ENCODE data around the gene LHFPL2.
"Not testable (repeated sequence)": the region's sequence is repeated elsewhere in the genome, so short reads cannot be mapped to it uniquely, and the experiment has no call there.

The LHFPL2 gene, protein sequence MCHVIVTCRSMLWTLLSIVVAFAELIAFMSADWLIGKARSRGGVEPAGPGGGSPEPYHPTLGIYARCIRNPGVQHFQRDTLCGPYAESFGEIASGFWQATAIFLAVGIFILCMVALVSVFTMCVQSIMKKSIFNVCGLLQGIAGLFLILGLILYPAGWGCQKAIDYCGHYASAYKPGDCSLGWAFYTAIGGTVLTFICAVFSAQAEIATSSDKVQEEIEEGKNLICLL

DNA sequence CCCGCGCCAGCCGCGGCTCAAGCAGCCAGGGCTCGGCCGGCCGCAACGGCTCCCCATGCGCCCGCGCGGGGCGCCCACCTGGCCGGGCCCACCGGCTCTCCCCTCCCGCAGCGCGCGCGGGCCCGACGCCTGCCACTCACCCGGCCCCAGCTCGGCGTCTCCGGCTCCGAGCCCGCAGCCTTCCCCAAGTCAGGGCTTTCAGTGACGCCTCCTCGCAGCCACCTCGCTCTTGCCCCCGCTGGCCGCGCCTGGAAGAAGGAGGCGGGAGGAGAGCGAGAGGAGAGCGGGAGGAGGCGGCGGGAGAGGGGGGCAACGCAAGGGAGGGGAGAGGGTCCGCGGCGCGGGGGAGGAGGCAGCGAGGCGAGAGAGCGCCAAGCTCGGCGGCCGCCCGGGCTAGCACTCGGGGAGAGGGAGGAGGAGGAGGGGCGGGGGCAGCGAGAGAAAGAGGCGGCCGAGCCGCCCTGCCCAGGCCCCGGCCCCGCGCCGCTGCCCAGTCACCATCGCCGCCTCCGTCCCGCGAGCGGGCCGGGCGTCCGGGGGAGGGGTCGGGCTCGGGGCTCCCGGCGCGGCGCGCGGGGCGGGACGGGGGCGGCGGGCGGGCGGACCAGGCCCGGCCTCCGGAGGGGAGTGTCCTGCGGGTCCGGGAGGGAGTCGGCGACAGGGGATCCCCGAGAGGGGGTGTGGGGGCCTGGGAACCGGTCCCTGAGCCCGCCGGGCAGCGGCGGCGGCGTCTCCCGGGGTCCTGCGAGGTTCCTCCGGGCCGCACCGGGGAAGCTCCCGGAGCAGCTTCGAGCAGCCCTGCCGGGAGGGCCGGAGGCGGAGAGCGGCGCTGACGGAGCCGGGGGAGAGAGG lies at the start of gene LHFPL2:
TSS of gene LHFPL2 (minus strand) at position 414 of the 852 bp plus-strand sequence. CDS start 138,559 bp downstream, outside the sequence.
- DNase-seq, result no peak

DNA sequence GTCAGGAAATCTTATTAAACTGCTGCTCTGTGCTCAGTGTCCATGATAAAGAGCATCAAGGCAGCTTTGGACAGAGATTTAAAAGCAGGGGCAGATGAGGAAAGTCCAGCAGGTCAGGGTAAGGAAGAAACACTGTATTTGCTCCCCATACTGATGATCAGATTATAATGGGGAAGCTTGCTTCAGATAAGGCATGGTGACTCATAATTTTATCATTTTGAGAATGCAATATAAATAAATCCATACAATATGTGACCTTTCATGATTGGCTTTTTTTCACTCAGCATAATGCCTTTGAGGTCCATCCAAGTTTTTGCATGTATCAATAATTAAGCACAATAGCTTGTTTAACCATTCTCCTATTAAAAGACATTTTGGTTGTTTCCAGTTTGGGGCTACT lies 48.1 kb upstream of the LHFPL2 start:
- DNase-seq, result no peak

DNA sequence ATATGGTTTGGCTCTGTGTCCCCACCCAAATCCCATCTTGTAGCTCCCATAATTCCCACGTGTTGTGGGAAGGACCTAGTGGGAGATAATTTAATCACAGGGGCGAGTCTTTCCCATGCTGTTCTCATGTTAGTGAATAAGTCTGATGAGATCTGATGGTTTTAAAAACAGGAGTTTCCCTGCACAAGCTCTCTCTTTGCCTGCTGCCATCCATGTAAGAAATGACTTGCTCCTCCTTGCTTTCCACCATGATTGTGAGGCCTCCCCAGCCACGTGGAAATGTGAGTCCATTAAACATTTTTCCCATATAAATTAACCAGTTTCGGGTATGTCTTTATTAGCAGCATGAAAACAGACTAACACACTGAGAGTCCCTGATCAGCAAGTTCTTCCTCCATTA lies 47.5 kb upstream of the LHFPL2 start:
- DNase-seq, result not testable (repeated sequence)

- no peak for DNase-seq
Observed at GRCh38 chr5:78693339-78693738, 44.8 kb upstream of the LHFPL2 start.

GRCh38 chr5:78691084-78691960 lies 42.8 kb upstream of the LHFPL2 start:
- DNase-seq, result no peak

GRCh38 chr5:78690253-78690972 lies 41.8 kb upstream of the LHFPL2 start:
- DNase-seq, result no peak

DNA sequence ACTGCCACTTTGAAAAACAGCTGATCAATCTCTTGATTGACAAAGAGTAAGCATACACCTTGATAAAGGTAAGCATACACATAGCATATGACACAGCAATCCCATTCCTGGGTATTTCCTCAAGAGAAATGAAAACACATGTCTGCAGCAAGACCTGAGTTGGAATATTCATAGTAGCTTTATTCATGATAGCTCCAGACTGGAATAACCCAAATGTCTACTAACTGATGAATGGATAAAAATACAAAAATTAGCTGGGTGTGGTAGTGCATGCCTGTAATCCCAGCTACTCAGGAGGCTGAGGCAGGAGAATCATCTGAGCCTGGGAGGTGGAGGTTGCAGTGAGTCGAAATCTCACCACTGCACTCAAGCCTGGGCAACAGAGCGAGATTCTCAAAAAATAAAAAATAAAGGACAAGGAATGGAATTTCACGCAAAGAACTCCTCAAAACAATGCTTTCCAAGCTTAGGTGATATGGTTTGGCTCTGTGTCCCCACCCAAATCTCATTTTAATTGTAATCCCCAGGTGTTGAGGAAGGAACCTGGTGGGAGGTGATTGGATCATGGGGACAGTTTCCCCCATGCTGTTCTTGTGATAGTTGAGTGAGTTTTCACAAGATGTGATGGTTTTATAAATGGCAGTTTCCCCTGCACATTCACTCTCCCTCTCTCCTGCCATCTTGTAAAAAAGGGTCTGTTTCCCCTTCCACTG lies 41.1 kb upstream of the LHFPL2 start:
- DNase-seq, result no peak

DNA sequence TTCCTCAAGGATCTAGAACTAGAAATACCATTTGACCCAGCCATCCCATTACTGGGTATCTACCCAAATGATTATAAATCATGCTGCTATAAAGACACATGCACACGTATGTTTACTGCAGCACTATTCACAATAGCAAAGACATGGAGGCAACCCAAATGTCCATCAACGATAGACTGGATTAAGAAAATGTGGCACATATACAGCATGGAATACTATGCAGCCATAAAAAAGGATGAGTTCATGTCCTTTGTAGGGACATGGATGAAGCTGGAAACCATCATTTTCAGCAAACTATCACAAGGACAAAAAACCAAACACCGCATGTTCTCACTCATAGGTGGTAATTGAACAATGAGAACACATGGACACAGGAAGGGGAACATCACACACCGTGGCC lies 38.9 kb upstream of the LHFPL2 start:
- DNase-seq, result not testable (repeated sequence)

- not testable (repeated sequence) for DNase-seq
Observed at GRCh38 chr5:78683905-78684304, 35.3 kb upstream of the LHFPL2 start.

- DNase-seq, result no peak
Observed at GRCh38 chr5:78679905-78680304, 31.3 kb upstream of the LHFPL2 start.

GRCh38 chr5:78677777-78678668 lies 29.5 kb upstream of the LHFPL2 start:
- DNase-seq, result no peak

GRCh38 chr5:78675956-78676730 lies 27.6 kb upstream of the LHFPL2 start:
- no peak for DNase-seq

DNA sequence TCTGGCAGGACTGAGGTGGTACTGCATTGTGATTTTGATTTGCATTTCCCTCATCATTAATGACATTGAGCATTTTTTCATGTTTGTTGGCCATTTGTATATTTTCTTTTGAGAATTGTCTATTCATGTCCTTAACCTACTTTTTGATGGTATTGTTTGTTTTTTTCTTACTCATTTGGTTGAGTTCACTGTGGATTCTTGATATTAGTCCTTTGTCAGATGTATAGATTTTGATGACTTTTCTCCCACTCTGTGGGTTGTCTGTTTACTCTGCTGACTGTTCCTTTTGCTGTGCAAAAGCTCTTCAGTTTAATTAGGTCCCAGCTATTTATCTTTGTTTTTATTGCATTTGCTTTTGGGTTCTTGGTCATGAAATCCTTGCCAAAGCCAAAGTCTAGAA lies 25.3 kb upstream of the LHFPL2 start:
- DNase-seq, result not testable (repeated sequence)

DNA sequence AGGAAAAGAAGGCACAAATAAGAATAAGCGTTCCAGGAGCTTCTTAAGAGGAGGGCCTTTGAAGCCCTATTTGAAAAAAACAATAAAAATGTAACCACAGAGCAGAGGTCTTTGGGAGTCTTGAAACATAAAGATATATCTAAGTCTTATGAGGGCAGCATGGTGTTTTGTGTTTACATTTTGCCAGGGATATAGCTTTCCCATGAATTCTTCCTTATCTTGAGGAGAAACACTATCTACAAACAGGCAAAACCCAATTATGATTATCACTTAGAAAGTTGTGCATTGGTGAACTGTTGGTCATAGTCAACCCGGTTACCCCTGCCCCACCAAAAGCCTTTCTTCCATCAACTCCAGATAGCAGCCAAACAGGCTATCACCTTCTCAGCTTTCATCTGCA lies 23.6 kb upstream of the LHFPL2 start:
- no peak for DNase-seq

- no peak for DNase-seq
Observed at GRCh38 chr5:78671609-78672008, 23.0 kb upstream of the LHFPL2 start.

DNA sequence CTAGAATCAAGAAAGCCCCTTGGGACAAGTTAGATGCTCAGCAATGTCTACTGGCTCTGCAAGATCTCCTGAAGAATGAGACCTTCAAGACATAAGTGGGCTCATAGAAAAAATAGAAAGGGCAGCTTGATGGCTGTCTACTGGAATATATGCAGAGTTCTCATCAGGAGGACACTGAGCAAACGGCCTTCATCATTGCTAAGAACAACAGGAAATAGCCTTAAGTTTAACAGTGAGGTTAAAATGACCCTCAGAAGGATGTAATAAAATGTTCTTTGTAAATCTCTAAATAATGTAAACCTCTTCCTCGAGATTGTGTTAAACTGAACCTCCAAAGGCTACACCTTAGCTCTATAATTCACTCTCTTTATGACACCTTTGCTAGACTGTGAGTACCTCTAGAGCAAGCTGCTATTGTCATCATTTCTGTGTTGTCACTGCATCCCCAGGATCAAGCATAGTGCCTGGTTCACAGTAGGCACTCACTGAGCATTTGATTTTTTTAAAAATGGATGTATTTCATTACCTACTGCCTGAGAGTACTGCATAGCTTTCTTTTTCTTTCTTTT lies 22.2 kb upstream of the LHFPL2 start:
- DNase-seq, result no peak

DNA sequence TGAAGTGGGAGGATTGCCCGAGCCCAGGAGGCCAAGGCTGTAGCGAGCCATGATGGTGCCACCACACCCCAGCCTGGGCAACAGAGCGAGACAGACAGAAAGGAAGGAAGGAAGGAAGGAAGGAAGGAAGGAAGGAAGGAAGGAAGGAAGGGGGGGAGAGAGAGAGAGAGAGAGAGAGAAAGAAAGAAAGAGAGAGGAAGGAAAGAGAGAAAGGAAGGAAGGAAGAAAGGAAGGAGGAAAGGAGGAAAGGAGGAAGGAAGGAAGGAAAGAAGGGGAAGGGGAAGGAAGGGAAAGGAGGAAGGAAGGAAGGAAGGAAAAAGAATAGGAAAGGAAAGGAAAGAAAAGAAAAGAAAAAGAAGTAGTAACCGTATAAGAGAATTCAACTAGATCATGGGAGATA lies 20.8 kb upstream of the LHFPL2 start:
- DNase-seq, result no peak

- no peak for DNase-seq
Observed at GRCh38 chr5:78667461-78668103, 19.0 kb upstream of the LHFPL2 start.

DNA sequence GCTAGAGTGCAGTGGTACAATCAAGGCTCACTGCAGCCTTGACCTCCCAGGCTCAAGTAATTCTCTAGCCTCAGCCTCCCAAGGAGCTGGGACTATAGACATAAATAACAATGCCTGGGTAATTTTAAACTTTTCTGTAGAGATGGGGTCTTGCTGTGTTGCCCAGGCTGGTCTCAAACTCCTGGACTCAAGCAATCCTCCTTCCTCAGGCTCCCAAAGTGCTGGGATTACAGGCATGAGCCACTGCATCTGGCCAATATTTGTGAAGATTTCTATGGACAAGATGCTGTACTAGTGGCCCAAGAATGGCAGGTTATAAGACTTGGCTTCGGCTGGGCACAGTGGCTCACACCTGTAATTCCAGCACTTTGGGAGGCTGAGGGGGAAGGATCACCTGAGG lies 18.4 kb upstream of the LHFPL2 start:
- not testable (repeated sequence) for DNase-seq
